ENCODE data around the gene LYPD6B. TPM values are rescaled to one million over a fixed set of nuclear protein-coding genes. Genes with fewer than 3 reads are reported as not detected.

LYPD6B gene
- total RNA-seq, 1 experiment from 2014 or later, result 35.8 TPM

- intact Hi-C loops (cut with micrococcal nuclease; ENCODE audit: unreplicated experiment), result loop anchor here (5.0 kb wide), 1 partner anchor 56 kb away; no protein-coding TSS in a partner anchor
- H3K4me3 Mint-ChIP-seq (ENCODE audit: unreplicated experiment), result no peak overlapping the region
- no peak overlapping the region for H3K27ac Mint-ChIP-seq (ENCODE audit: unreplicated experiment)
Measured at GRCh38 chr2:149223472-149224095, 185.1 kb downstream of the LYPD6B start.

GRCh38 chr2:149224543-149224942 is 186.0 kb downstream of the LYPD6B start:
- H3K27me3 Mint-ChIP-seq (ENCODE audit: insufficient read depth, unreplicated experiment), result no peaks in the 10 kb centered on the region
- TF ChIP-seq CTCF (IDR thresholded peaks at IDR 0.05; ENCODE audit: insufficient read depth in 1 of 2, low read depth in 1 of 2, low read length in 1 of 2, severe bottlenecking in 1 of 2, unreplicated experiment in 1 of 2), result no peak
- CTCF ChIA-PET, result no interaction called here
- no peaks in the 10 kb centered on the region for H3K9me3 ChIP-seq
- peaks cover 50% of the 10 kb centered on the region for H3K4me1 Mint-ChIP-seq (ENCODE audit: low read depth, unreplicated experiment)
- peaks cover 5% of the 10 kb centered on the region for H3K9me3 Mint-ChIP-seq (ENCODE audit: unreplicated experiment)
- H3K36me3 Mint-ChIP-seq (ENCODE audit: insufficient read depth, unreplicated experiment), result no peaks in the 10 kb centered on the region
- no peak overlapping the region for H3K4me3 ChIP-seq (ENCODE audit: low read depth, low read length)
- H3K36me3 ChIP-seq (ENCODE audit: control insufficient read depth, insufficient read depth, low read length), result no peaks in the 10 kb centered on the region
- DNase-seq, result no peak
- H3K4me3 Mint-ChIP-seq (ENCODE audit: unreplicated experiment), result no peak overlapping the region
- POLR2A ChIA-PET, result no interaction called here
- intact Hi-C loops (cut with micrococcal nuclease; ENCODE audit: unreplicated experiment), result loop anchor here (5.0 kb wide), 1 partner anchor 57 kb away; no protein-coding TSS in a partner anchor
- no peak overlapping the region for H3K27ac Mint-ChIP-seq (ENCODE audit: unreplicated experiment)
- H3K4me1 ChIP-seq, result peaks cover 59% of the 10 kb centered on the region
- no peaks in the 10 kb centered on the region for H3K27me3 ChIP-seq (replicated peaks; ENCODE audit: control insufficient read depth, insufficient read depth, low read length)
- BruUV-seq (replicated peaks), result no TSS peak

More at GRCh38 chr2:149223472-149224095, 185.1 kb downstream of the LYPD6B start:
- no peak for DNase-seq
- Histone ChIP-seq H3K36me3 (ENCODE audit: control insufficient read depth, insufficient read depth, low read length) (no peaks in the 10 kb centered on the region), H3K4me1 (peaks cover 66% of the 10 kb centered on the region), H3K4me3 (ENCODE audit: low read depth, low read length) (no peak overlapping the region), H3K27me3 (replicated peaks; ENCODE audit: control insufficient read depth, insufficient read depth, low read length) (no peaks in the 10 kb centered on the region), H3K9me3 (no peaks in the 10 kb centered on the region)
- H3K27me3 Mint-ChIP-seq (ENCODE audit: insufficient read depth, unreplicated experiment), result no peaks in the 10 kb centered on the region
- no peak for TF ChIP-seq CTCF (IDR thresholded peaks at IDR 0.05; ENCODE audit: insufficient read depth in 1 of 2, low read depth in 1 of 2, low read length in 1 of 2, severe bottlenecking in 1 of 2, unreplicated experiment in 1 of 2)
- no peaks in the 10 kb centered on the region for H3K36me3 Mint-ChIP-seq (ENCODE audit: insufficient read depth, unreplicated experiment)
- ChIA-PET CTCF (no interaction called here), POLR2A (no interaction called here)
- no peaks in the 10 kb centered on the region for H3K9me3 Mint-ChIP-seq (ENCODE audit: unreplicated experiment)
- no TSS peak for BruUV-seq (replicated peaks)
- peaks cover 52% of the 10 kb centered on the region for H3K4me1 Mint-ChIP-seq (ENCODE audit: low read depth, unreplicated experiment)

GRCh38 chr2:149225446-149225845 is 186.9 kb downstream of the LYPD6B start:
- H3K36me3 ChIP-seq (ENCODE audit: control insufficient read depth, insufficient read depth, low read length), result no peaks in the 10 kb centered on the region
- TF ChIP-seq CTCF (IDR thresholded peaks at IDR 0.05; ENCODE audit: insufficient read depth in 1 of 2, low read depth in 1 of 2, low read length in 1 of 2, severe bottlenecking in 1 of 2, unreplicated experiment in 1 of 2), result no peak
- H3K4me1 ChIP-seq, result peaks cover 50% of the 10 kb centered on the region
- no peaks in the 10 kb centered on the region for H3K27me3 ChIP-seq (replicated peaks; ENCODE audit: control insufficient read depth, insufficient read depth, low read length)
- CTCF ChIA-PET, result no interaction called here
- Mint-ChIP-seq H3K4me1 (ENCODE audit: low read depth, unreplicated experiment) (peaks cover 45% of the 10 kb centered on the region), H3K36me3 (ENCODE audit: insufficient read depth, unreplicated experiment) (no peaks in the 10 kb centered on the region), H3K27me3 (ENCODE audit: insufficient read depth, unreplicated experiment) (no peaks in the 10 kb centered on the region), H3K4me3 (ENCODE audit: unreplicated experiment) (no peak overlapping the region), H3K9me3 (ENCODE audit: unreplicated experiment) (peaks cover 8% of the 10 kb centered on the region), H3K27ac (ENCODE audit: unreplicated experiment) (no peak overlapping the region)
- no peak for DNase-seq
- POLR2A ChIA-PET, result no interaction called here
- H3K4me3 ChIP-seq (ENCODE audit: low read depth, low read length), result no peak overlapping the region
- no peaks in the 10 kb centered on the region for H3K9me3 ChIP-seq
- no TSS peak for BruUV-seq (replicated peaks)
- intact Hi-C loops (cut with micrococcal nuclease; ENCODE audit: unreplicated experiment), result no loop called here

All from Caco-2 (cell line).